GM12878 (cell line): Measurements from ENCODE around the gene DIO3. TPM values are rescaled to one million over a fixed set of nuclear protein-coding genes. Genes with fewer than 3 reads are reported as not detected.

ENCODE experiments used
- ATAC-seq: fragments of 200-7000 bp; cut with Tn5 transposase; 3 replicates; pipeline ENCODE4 v1.9.1; 2020; ENCODE audit warnings: mild to moderate bottlenecking, moderate library complexity
- BruUV-seq: library from RNA; stranded (reverse); fragments of 400-500 nt; replicated peaks from 2 replicates; lab custom pipeline; 2021; lab: Mats Ljungman, UMichigan
- CTCF ChIA-PET: fragments of 300-600 bp; sonication (Branson Sonifier 250); formaldehyde crosslinking; extraction: SDS; loops from one replicate; lab custom pipeline; 2021; ENCODE audit warnings: inconsistent platforms; lab: Yijun Ruan, JAX
- POLR2A ChIA-PET: fragments of 350-600 bp; formaldehyde crosslinking; extraction: SDS; loops from one replicate; lab custom pipeline; 2021; ENCODE audit warnings: inconsistent platforms; lab: Charles Lee
- RAD21 ChIA-PET: fragments of 300-600 bp; sonication (Branson Sonifier 250); formaldehyde crosslinking; loops from one replicate; lab custom pipeline; 2023; ENCODE audit warnings: antibody characterized with exemption; ENCODE audit not compliant: unreplicated experiment; lab: Charles Lee
- SMC1A ChIA-PET: fragments of 300-600 bp; sonication (Branson Sonifier 250); formaldehyde crosslinking; loops from one replicate; lab custom pipeline; 2023; ENCODE audit not compliant: unreplicated experiment, uncharacterized antibody; lab: Charles Lee
- DNase-seq: peaks from one replicate; pipeline ENCODE4 v3.0.0-alpha.2; 2011; ENCODE audit warnings: low read depth, low spot score
- FAIRE-seq: peaks from 3 replicates; lab custom pipeline; 2011; peaks lifted over from hg19 to GRCh38; lab: Jason Lieb, UNC
- H2AFZ ChIP-seq: 2 replicates; pipeline ENCODE4 v1.6.0; 2011; ENCODE audit warnings: low read depth, low read length, control low read depth; ENCODE audit not compliant: control insufficient read depth
- H3K27ac ChIP-seq: 2 replicates; pipeline ENCODE4 v1.5.1; 2011; ENCODE audit warnings: control low read depth; ENCODE audit not compliant: control insufficient read depth, insufficient read depth
- H3K27me3 ChIP-seq, 2 experiments: replicated peaks in 1 of 2; 2 replicates each; pipeline versions ENCODE4 v1.6.0 to v1.6.1; 2011; ENCODE audit warnings: low read length in 1 of 2; ENCODE audit not compliant: control insufficient read depth in 2 of 2, insufficient read depth in 2 of 2
- H3K36me3 ChIP-seq, 2 experiments: 2 replicates each; pipeline ENCODE4 v1.5.1; 2011; ENCODE audit warnings: low read length in 1 of 2; ENCODE audit not compliant: control insufficient read depth in 2 of 2, insufficient read depth in 2 of 2
- H3K4me1 ChIP-seq: 2 replicates; pipeline ENCODE4 v1.6.1; 2011; ENCODE audit warnings: mild to moderate bottlenecking, low read length, moderate library complexity, mixed read lengths; ENCODE audit not compliant: control insufficient read depth, insufficient read depth
- H3K4me2 ChIP-seq: 2 replicates; pipeline ENCODE4 v1.6.0; 2011; ENCODE audit warnings: control low read depth; ENCODE audit not compliant: control insufficient read depth, insufficient read depth
- H3K4me3 ChIP-seq: fragments of 200-600 bp; sonication (generic); 2 replicates; pipeline ENCODE4 v1.5.1; 2016
- H3K79me2 ChIP-seq: 2 replicates; pipeline ENCODE4 v1.6.0; 2011; ENCODE audit warnings: low read length; ENCODE audit not compliant: control insufficient read depth, insufficient read depth
- H3K9ac ChIP-seq: 2 replicates; pipeline ENCODE4 v1.8.0; 2011; ENCODE audit warnings: low read length, control low read depth, mixed read lengths; ENCODE audit not compliant: control insufficient read depth, insufficient read depth
- H3K9me3 ChIP-seq: replicated peaks from 3 replicates; pipeline ENCODE4 v1.5.1; 2011; ENCODE audit warnings: mild to moderate bottlenecking, low read length; ENCODE audit not compliant: control insufficient read depth, insufficient read depth
- H4K20me1 ChIP-seq: 2 replicates; pipeline ENCODE4 v1.6.0; 2011; ENCODE audit not compliant: control insufficient read depth, insufficient read depth
- IKZF1 ChIP-seq: fragments of 450-650 bp; conservative IDR thresholded peaks from 2 replicates; pipeline ENCODE4 v1.6.1; 2017; ENCODE audit warnings: antibody characterized with exemption, mild to moderate bottlenecking
- NRF1 ChIP-seq: conservative IDR thresholded peaks from 2 replicates; pipeline ENCODE4 v1.6.1; 2011; ENCODE audit warnings: mild to moderate bottlenecking, low read depth, low read length, improper control_type of control experiment
- SUZ12 ChIP-seq: fragments of 200-600 bp; sonication (generic); IDR thresholded peaks from one replicate; pipeline ENCODE4 v1.6.1; 2018; ENCODE audit warnings: antibody characterized with exemption, mild to moderate bottlenecking; ENCODE audit not compliant: unreplicated experiment
- TBL1XR1 ChIP-seq: IDR thresholded peaks from 2 replicates; pipeline ENCODE4 v1.6.1; 2012; ENCODE audit warnings: low read depth, low read length, improper control_type of control experiment
- ZNF622 ChIP-seq: fragments of 450-650 bp; IDR thresholded peaks from 2 replicates; pipeline ENCODE4 v1.6.1; 2017; ENCODE audit warnings: mild to moderate bottlenecking, inconsistent platforms
- WGBS: methylation state at CpG from one replicate; pipeline ENCODE4 v1.1.6; 2016; ENCODE audit warnings: low lambda C conversion rate; ENCODE audit not compliant: insufficient replicate concordance, insufficient coverage; ENCODE audit errors: missing lambda C conversion rate; 5-methylcytosine and 5-hydroxymethylcytosine counted together
- in situ Hi-C: fragments of 300-500 bp; cut with MboI; formaldehyde crosslinking; loops from 9 replicates; pipeline ENCODE4 v1.14.3; 2018; ENCODE audit warnings: mixed read lengths
- intact Hi-C: fragments of 100-400 bp; cut with micrococcal nuclease; formaldehyde crosslinking; loops from one replicate; pipeline ENCODE4 v1.14.2; 2022; ENCODE audit not compliant: unreplicated experiment
- polyA plus RNA-seq, 11 experiments: library from polyadenylated mRNA; depleted of rRNA in 4 of 11; unstranded in 6 of 11; stranded (reverse) in 5 of 11; fragments of >200 nt; fragmentation: Nextera tagmentation in 4 of 11; fragmentation: Illumina TruSeq in 1 of 11; extraction: Ambion mirVana in 4 of 11; extraction: Trizol in 1 of 11; gene quantifications; 1 replicate in 1 of 11; 2 replicates in 10 of 11; pipeline versions ENCODE4 v1.2.1 to v1.2.3, GENCODE V29; 2011 to 2016; ENCODE audit warnings: inconsistent platforms in 2 of 11, missing spikeins in 2 of 11, low read depth in 1 of 11
- total RNA-seq, 4 experiments: library from RNA; depleted of rRNA in 3 of 4; stranded (reverse); fragments of >200 nt in 3 of 4; fragmentation: Illumina TruSeq in 1 of 4; extraction: Trizol in 1 of 4; gene quantifications; 2 replicates each; pipeline versions ENCODE4 v1.2.1 to v1.2.3, GENCODE V29; 2013 to 2021
- TF ChIP-seq, protein P1 (sequence below): IDR thresholded peaks from 2 replicates; pipeline ENCODE4 v1.6.1; 2012; ENCODE audit warnings: improper control_type of control experiment, low read depth, low read length; ENCODE audit not compliant: insufficient replicate concordance

The DIO3 gene
- total and polyA plus RNA-seq, 10 of the 15 experiments (the other 5 are each of a cell fraction or from before 2014, with no cell fraction given): not detected

GRCh38 chr14:101529079-101529478, 32.2 kb upstream of the DIO3 start (continued):
- TF ChIP-seq, protein P1, sequence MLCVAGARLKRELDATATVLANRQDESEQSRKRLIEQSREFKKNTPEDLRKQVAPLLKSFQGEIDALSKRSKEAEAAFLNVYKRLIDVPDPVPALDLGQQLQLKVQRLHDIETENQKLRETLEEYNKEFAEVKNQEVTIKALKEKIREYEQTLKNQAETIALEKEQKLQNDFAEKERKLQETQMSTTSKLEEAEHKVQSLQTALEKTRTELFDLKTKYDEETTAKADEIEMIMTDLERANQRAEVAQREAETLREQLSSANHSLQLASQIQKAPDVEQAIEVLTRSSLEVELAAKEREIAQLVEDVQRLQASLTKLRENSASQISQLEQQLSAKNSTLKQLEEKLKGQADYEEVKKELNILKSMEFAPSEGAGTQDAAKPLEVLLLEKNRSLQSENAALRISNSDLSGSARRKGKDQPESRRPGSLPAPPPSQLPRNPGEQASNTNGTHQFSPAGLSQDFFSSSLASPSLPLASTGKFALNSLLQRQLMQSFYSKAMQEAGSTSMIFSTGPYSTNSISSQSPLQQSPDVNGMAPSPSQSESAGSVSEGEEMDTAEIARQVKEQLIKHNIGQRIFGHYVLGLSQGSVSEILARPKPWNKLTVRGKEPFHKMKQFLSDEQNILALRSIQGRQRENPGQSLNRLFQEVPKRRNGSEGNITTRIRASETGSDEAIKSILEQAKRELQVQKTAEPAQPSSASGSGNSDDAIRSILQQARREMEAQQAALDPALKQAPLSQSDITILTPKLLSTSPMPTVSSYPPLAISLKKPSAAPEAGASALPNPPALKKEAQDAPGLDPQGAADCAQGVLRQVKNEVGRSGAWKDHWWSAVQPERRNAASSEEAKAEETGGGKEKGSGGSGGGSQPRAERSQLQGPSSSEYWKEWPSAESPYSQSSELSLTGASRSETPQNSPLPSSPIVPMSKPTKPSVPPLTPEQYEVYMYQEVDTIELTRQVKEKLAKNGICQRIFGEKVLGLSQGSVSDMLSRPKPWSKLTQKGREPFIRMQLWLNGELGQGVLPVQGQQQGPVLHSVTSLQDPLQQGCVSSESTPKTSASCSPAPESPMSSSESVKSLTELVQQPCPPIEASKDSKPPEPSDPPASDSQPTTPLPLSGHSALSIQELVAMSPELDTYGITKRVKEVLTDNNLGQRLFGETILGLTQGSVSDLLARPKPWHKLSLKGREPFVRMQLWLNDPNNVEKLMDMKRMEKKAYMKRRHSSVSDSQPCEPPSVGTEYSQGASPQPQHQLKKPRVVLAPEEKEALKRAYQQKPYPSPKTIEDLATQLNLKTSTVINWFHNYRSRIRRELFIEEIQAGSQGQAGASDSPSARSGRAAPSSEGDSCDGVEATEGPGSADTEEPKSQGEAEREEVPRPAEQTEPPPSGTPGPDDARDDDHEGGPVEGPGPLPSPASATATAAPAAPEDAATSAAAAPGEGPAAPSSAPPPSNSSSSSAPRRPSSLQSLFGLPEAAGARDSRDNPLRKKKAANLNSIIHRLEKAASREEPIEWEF: no peak
- TF ChIP-seq NRF1: no peak
- TF ChIP-seq, all 136 proteins: peak for 0

GRCh38 chr14:101534198-101534597, 27.1 kb upstream of the DIO3 start:
- Histone ChIP-seq H3K9ac (no peak overlapping the region), H3K79me2 (no peaks in the 10 kb centered on the region), H3K27me3 (peaks cover 0 to 3% of the 10 kb centered on the region in 2 experiments; a peak in 2 of 4 replicates), H3K36me3 (no peaks in the 10 kb centered on the region), H3K9me3 (no peaks in the 10 kb centered on the region), H3K27ac (no peak overlapping the region), H4K20me1 (no peaks in the 10 kb centered on the region), H2AFZ (no peak overlapping the region), H3K4me2 (no peak overlapping the region), H3K4me1 (no peaks in the 10 kb centered on the region), H3K4me3 (no peak overlapping the region)
- BruUV-seq: no TSS peak
- POLR2A ChIA-PET: no interaction called here
- TF ChIP-seq TBL1XR1: no peak
- TF ChIP-seq SUZ12: no peak
- TF ChIP-seq ZNF622: no peak
- TF ChIP-seq IKZF1: no peak
- 41% methylated on average over 4 of the region's 4 CpGs for WGBS
- CTCF ChIA-PET: no interaction called here
- SMC1A ChIA-PET: no interaction called here
- DNase-seq: no peak
- intact Hi-C loops (no loop called here), in situ Hi-C loops (no loop called here)
- RAD21 ChIA-PET: no interaction called here
- FAIRE-seq: no peak
- no peak for ATAC-seq
